HG02970 (cell line): Measurements from ENCODE around the gene ATP6V0E1.
A peak's percentile ranks its signal among the peaks of the same experiment; 100 is the strongest.

Experiments used
- ATAC-seq: cut with Tn5 transposase; IDR thresholded peaks from one replicate; pipeline ENCODE4 v1.9.1; 2021; ENCODE audit warnings: mild to moderate bottlenecking, moderate library complexity, moderate number of reproducible peaks; ENCODE audit not compliant: unreplicated experiment, low FRiP score

ATP6V0E1 gene

DNA sequence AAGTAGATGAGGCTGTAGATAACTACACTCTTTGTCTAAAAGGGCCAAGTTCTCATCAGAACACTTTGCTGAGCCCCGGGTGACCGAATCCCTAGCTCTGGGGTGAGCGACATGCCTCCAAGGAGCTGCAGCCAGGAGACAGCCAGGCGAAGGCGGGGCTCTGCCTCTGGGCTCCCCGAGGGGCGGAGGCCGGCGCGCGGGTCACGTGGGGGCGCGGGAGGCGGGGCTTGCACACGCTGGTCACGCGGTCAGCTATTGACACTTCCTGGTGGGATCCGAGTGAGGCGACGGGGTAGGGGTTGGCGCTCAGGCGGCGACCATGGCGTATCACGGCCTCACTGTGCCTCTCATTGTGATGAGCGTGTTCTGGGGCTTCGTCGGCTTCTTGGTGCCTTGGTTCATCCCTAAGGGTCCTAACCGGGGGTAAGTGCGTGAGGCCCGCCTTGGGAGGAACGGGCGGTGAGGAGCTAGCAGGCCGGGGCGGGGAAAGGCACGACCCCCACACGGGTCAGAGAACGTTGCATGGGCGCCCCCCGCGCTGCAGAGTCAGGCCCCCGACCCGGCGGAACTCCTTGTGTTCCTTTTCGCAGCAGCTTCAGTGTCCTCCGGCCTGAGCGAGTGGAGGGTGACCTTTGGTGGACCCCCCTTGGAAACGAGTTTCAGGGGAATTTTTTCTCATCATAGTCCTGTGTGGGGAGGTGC lies at the start of gene ATP6V0E1:
Gene ATP6V0E1 (plus strand): TSS at position 230 of the 702 bp plus-strand sequence. CDS start 90 bp downstream, at position 320.
- ATAC-seq = peak; percentile 78

- no peak for ATAC-seq
These were observed 48.5 kb upstream of the ATP6V0E1 start for GRCh38 chr5:172935096-172935495.

GRCh38 chr5:172936401-172936800 lies 47.2 kb upstream of the ATP6V0E1 start:
- ATAC-seq = no peak

GRCh38 chr5:172939071-172939470 lies 44.5 kb upstream of the ATP6V0E1 start:
- no peak for ATAC-seq

DNA sequence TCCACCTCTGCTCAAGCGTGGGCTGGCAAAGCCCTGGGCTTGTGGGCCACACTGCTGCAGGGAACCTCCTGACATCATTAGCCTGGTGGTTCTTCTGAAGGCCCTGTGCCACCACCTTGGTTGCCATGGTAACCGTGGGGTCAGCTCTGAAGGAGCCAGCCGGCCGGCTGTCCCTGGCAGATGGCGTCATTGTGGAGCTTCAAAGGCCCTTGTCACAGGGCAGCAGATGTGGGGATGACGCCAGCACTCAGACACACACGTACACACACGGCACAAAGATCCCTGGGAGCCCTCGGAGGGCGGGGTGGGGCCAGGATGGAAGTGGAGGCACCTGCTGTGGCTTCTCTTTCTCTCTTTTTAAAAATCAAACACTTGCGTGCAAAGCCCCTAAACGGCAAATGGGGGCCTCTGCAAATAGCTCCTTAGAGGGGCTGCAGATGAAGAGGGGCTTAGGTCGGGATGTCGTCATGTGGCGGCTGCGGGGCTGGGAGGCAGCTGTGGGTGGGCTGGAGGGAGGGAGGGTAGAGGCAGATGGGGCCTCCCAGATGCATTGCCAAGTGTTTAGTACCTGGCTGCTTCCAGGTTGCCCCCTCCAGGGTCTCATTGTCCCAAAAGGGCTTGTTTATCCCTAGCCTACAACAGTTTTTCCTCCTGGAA lies 43.8 kb upstream of the ATP6V0E1 start:
- no peak for ATAC-seq

GRCh38 chr5:172940268-172941066 lies 43.1 kb upstream of the ATP6V0E1 start:
- ATAC-seq = no peak

DNA sequence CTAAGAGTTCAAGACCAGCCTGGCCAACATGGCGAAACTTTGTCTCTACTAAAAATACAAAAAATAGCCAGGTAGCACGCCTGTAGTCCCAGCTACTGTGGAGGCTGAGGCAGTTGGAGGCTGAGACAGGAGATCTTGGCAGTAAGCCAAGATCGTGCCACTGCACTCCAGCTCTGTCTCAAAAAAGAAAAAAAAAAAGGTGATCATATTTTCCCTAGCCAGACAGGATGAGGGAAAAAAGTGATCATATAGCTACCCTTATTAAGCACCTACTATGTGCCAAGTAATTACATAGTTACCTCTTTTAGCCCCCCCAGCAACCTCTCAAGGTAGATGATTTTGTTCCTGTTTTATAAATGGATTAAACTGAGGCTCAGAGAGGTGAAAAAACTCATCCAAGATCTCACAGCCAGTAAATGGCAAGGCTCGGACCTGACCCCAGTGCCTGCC lies 42.5 kb upstream of the ATP6V0E1 start:
- ATAC-seq = no peak

DNA sequence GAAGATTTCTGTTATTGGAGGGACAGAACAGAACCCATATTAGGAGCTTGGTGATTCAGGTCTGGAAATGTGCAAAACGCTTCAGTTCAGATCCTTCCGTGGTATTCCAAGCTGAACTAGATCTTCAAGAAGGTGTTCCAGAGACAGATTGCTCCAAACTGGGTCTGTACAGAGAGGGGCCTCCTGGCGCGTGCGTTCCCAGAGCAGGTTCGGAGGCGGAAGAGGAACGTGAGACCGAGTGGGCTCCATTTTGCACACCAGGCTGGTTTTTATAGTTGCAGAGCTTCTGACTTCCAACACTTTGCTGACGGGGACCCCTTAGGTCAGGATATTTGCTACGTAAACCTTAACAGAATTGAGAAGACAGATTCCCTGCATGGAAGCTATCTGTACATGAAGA lies 41.0 kb upstream of the ATP6V0E1 start:
- ATAC-seq = no peak

DNA sequence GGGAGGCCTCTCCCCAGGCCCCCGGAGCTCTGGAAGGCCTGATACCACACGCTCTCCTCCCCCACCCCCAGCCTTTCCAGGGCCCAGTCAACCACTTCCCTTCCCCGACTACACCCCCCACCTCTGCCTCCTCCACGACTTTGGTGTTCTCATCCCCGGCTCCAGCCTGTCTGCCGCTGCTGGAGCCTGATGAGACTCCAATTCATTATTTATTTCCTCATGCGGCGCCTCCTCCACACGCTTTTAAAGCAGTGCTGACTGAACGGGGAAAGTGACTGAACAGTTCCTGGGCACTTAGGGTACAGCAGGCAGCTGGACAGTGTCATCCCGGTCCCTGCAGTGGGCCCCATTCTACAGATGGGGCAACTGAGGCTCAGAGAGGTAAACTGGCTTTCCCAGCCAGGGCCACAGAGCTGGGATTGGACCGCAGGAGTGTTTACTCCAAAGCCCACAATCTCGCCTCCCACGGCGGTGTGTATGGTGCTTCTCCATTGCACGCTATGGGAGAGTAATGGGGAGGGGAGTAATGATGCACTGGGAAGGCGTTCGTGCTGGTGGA lies 40.2 kb upstream of the ATP6V0E1 start:
- no peak for ATAC-seq

GRCh38 chr5:172943906-172944305 lies 39.7 kb upstream of the ATP6V0E1 start:
- ATAC-seq = no peak

DNA sequence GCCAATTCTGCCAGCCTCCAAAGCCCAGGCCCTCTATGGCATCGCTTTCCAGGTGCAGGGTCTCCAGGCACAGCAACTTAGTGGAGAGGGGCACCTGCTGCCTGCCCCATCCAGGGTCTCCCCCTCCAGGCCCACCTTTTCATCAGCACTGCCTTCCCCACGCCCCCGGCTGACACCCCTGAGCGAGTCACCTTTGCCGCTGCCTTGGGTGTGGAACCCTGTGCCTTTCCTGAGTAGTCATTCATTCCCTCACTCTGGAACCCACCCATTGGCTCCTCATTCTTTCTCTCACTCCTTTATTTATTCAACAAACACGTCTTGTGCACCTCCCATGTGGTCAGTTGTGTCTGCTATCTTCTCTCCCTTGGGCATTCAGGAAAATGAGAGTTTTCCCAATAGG lies 38.8 kb upstream of the ATP6V0E1 start:
- ATAC-seq = no peak

- no peak for ATAC-seq
These were observed 38.4 kb upstream of the ATP6V0E1 start for GRCh38 chr5:172945151-172945550.

DNA sequence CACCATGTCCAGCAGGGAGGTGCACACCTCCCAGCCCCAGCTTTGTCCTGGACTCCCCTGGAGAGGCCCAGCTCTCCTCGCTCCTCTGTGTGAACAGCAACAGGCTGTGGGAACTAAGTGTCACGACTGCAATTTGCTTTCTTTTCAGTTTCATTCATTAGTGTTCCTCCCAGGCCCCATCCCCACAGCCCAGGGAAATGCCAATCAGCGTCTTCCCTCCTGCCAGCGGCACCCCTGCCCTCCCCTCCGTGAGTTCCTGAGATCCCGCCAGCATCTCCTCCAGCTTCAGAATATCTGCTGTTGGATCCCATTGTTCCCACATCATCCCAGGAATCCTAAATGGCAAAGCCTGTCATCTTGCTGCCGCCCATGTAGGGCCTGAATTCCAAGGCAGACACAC lies 37.4 kb upstream of the ATP6V0E1 start:
- no peak for ATAC-seq

DNA sequence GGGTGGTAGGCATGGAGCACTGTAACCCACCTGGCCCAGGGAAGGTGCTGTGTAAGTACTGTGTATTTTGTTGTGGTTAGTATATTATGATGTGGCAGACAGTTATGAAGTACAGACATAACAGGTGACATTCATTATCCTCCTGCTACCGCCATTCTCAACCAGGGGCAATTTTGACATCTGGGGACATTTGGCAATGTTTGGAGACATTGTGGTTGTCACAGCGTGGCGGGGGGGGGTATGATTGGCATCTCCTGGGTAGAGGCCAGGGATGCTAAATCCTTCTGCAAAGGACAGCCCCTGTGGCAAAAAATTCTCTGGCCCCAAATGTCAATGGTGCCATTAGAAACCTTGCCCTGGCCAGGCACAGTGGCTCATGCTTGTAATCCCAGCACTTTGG lies 34.1 kb upstream of the ATP6V0E1 start:
- no peak for ATAC-seq

- no peak for ATAC-seq
These were observed 33.2 kb upstream of the ATP6V0E1 start for GRCh38 chr5:172950176-172950965.

DNA sequence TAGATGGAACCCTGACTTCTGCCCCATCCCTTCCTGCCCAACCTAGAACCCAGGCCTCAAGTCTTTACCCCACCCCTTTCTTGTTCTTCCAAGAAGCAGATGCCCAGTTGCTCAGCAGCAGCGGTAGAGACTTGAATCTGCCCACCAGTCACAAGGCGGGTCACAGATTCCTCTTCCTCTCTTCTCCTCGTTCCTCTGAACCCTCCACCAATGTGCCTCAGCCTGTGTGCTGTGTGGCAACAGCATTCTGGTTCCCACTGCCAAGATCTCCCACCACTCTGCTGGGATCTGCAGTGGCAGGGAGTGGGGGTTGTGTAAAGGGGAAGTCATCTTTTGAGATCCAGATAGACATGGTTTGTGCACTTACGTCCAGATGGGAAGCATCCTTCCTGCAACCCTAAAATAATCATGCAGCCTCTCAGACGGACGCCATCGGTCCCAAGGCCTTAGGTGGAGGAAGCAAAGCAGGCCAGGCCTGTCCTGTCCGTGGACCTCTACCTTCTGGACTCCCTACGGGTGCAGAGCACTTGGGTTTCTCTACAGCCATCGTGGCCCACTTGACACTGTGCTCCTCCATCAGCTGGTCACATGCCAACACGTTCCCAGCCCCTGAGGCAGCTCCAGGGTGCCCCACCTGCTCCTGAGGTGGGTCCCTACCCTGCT lies 32.1 kb upstream of the ATP6V0E1 start:
- ATAC-seq = no peak

- no peak for ATAC-seq
These were observed 31.5 kb upstream of the ATP6V0E1 start for GRCh38 chr5:172952034-172952511.

GRCh38 chr5:172953776-172954675 lies 29.5 kb upstream of the ATP6V0E1 start:
- ATAC-seq = no peak
